Neural cell (in vitro differentiated cells): ENCODE results near the gene ZBTB46.

Experiments
- EP300 ChIP-seq: fragments of 450-650 bp; conservative IDR thresholded peaks from 2 replicates; pipeline ENCODE4 v1.6.1; 2014; ENCODE audit warnings: antibody characterized with exemption, mild to moderate bottlenecking, moderate library complexity; ENCODE audit not compliant: poor library complexity, severe bottlenecking
- EZH2 ChIP-seq: fragments of 200-600, 300-800 bp; shearing (Covaris generic), sonication (generic); IDR thresholded peaks from 2 replicates; pipeline ENCODE4 v1.6.1; 2014; ENCODE audit warnings: antibody characterized with exemption, low read length, borderline replicate concordance, mild to moderate bottlenecking; ENCODE audit not compliant: insufficient read depth, poor library complexity, severe bottlenecking
- POLR2AphosphoS5 ChIP-seq: IDR thresholded peaks from 2 replicates; pipeline ENCODE4 v1.6.1; 2012
- RAD21 ChIP-seq: fragments of 450-650 bp; conservative IDR thresholded peaks from 2 replicates; pipeline ENCODE4 v1.6.1; 2014; ENCODE audit warnings: antibody characterized with exemption, mild to moderate bottlenecking, moderate library complexity
- SMC3 ChIP-seq: fragments of 450-650 bp; conservative IDR thresholded peaks from 2 replicates; pipeline ENCODE4 v1.6.1; 2014; ENCODE audit warnings: antibody characterized with exemption, mild to moderate bottlenecking, moderate library complexity; ENCODE audit not compliant: poor library complexity
- TAF1 ChIP-seq: IDR thresholded peaks from 2 replicates; pipeline ENCODE4 v1.6.1; 2012; ENCODE audit warnings: low read depth
- TF ChIP-seq, protein P1 (sequence below): fragments of 450-650 bp; IDR thresholded peaks from 2 replicates; pipeline ENCODE4 v1.5.1; 2014; ENCODE audit warnings: antibody characterized with exemption, mild to moderate bottlenecking, moderate library complexity; ENCODE audit not compliant: poor library complexity, severe bottlenecking

DNA sequence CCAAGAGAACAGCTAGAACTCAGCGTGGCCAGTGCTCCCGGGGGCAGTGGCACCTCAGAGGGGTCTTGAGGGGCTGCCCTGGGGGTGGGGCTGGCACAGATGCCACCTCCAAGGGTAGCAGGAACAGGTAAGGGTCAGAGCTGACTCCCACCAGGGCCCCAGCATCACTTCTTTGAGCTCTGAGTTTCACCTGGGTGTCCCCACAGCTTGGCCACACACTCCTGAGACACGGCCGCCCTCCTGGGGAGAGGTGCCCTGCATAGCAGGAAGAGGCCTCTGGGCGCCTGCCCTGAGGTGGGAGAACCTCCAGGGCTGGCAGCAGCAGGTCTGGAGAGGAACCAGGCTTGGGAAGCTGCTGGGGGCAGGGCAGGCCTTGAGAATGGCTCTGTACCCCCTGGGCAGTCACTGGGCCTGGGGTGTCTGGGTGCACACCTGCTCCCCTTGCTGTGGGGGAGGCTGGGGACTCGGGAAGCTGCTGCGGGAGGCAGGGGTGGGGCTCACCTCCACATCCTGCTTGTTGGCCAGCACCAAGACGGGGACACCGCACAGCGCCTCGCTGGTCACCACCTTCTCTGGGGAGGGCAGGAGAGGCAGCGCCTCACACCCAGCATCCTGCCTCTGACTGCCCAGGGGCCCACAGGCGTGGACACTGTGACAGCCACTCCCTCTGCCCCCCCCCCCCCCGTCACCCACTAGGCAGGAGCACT lies 129.6 kb downstream of the ZBTB46 start:
- TF ChIP-seq, protein P1, sequence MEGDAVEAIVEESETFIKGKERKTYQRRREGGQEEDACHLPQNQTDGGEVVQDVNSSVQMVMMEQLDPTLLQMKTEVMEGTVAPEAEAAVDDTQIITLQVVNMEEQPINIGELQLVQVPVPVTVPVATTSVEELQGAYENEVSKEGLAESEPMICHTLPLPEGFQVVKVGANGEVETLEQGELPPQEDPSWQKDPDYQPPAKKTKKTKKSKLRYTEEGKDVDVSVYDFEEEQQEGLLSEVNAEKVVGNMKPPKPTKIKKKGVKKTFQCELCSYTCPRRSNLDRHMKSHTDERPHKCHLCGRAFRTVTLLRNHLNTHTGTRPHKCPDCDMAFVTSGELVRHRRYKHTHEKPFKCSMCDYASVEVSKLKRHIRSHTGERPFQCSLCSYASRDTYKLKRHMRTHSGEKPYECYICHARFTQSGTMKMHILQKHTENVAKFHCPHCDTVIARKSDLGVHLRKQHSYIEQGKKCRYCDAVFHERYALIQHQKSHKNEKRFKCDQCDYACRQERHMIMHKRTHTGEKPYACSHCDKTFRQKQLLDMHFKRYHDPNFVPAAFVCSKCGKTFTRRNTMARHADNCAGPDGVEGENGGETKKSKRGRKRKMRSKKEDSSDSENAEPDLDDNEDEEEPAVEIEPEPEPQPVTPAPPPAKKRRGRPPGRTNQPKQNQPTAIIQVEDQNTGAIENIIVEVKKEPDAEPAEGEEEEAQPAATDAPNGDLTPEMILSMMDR: no peak
- no peak for TF ChIP-seq TAF1
- no peak for TF ChIP-seq EP300
- TF ChIP-seq EZH2: no peak
- TF ChIP-seq RAD21: no peak
- TF ChIP-seq POLR2AphosphoS5: peak; percentile 10
- no peak for TF ChIP-seq SMC3
